Sigmoid colon (tissue), 4 donors: ENCODE data around the gene PPP2R2C.

Source experiments
- EP300 ChIP-seq, 4 donors: sonication (generic); formaldehyde crosslinking; IDR thresholded peaks; one replicate each; pipeline ENCODE4 v1.6.1; 2017; ENCODE audit warnings: antibody characterized with exemption in 4 of 4
- POLR2A ChIP-seq, 2 donors: fragments of 450-650 bp; IDR thresholded peaks; one replicate each; pipeline ENCODE4 v1.6.1; 2016; ENCODE audit warnings: antibody characterized with exemption in 2 of 2, mild to moderate bottlenecking in 2 of 2, moderate library complexity in 2 of 2
- POLR2AphosphoS5 ChIP-seq, 4 donors: sonication (generic); formaldehyde crosslinking; IDR thresholded peaks; one replicate each; pipeline ENCODE4 v1.6.1; 2017; ENCODE audit warnings: antibody characterized with exemption in 4 of 4
- TF ChIP-seq, protein P1 (sequence below), 4 experiments: fragments of 450-650 bp in 3 of 4; fragments of 200-600 bp in 1 of 4; IDR thresholded peaks; one replicate each; pipeline ENCODE4 v1.5.1; 2016 to 2019; ENCODE audit warnings: antibody characterized with exemption in 4 of 4, mild to moderate bottlenecking in 3 of 4, moderate library complexity in 2 of 4

GRCh38 chr4:6346373-6347110, 125.9 kb downstream of the PPP2R2C start:
- TF ChIP-seq, protein P1, sequence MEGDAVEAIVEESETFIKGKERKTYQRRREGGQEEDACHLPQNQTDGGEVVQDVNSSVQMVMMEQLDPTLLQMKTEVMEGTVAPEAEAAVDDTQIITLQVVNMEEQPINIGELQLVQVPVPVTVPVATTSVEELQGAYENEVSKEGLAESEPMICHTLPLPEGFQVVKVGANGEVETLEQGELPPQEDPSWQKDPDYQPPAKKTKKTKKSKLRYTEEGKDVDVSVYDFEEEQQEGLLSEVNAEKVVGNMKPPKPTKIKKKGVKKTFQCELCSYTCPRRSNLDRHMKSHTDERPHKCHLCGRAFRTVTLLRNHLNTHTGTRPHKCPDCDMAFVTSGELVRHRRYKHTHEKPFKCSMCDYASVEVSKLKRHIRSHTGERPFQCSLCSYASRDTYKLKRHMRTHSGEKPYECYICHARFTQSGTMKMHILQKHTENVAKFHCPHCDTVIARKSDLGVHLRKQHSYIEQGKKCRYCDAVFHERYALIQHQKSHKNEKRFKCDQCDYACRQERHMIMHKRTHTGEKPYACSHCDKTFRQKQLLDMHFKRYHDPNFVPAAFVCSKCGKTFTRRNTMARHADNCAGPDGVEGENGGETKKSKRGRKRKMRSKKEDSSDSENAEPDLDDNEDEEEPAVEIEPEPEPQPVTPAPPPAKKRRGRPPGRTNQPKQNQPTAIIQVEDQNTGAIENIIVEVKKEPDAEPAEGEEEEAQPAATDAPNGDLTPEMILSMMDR (IDR thresholded peaks at IDR 0.05): no peak
- no peak for TF ChIP-seq POLR2A (IDR thresholded peaks at IDR 0.05)
- TF ChIP-seq POLR2AphosphoS5 (IDR thresholded peaks at IDR 0.05): no peak
- TF ChIP-seq EP300 (IDR thresholded peaks at IDR 0.05): no peak
